Measurements from ENCODE around the gene MUTYH. TPM values are rescaled to one million over a fixed set of nuclear protein-coding genes. Genes with fewer than 3 reads are reported as not detected.

MUTYH gene
- total RNA-seq, 3 donors from 2014 or later = 16.8 to 26.2 (median 25.8) TPM

- no peak for TF ChIP-seq POLR2AphosphoS5 (IDR thresholded peaks at IDR 0.05)
- TF ChIP-seq, protein P1, sequence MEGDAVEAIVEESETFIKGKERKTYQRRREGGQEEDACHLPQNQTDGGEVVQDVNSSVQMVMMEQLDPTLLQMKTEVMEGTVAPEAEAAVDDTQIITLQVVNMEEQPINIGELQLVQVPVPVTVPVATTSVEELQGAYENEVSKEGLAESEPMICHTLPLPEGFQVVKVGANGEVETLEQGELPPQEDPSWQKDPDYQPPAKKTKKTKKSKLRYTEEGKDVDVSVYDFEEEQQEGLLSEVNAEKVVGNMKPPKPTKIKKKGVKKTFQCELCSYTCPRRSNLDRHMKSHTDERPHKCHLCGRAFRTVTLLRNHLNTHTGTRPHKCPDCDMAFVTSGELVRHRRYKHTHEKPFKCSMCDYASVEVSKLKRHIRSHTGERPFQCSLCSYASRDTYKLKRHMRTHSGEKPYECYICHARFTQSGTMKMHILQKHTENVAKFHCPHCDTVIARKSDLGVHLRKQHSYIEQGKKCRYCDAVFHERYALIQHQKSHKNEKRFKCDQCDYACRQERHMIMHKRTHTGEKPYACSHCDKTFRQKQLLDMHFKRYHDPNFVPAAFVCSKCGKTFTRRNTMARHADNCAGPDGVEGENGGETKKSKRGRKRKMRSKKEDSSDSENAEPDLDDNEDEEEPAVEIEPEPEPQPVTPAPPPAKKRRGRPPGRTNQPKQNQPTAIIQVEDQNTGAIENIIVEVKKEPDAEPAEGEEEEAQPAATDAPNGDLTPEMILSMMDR (IDR thresholded peaks at IDR 0.05) = no peak
- TF ChIP-seq POLR2A (IDR thresholded peaks at IDR 0.05) = no peak
- Histone ChIP-seq H3K4me1 (no peaks in the 10 kb centered on the region), H3K9me3 (no peaks in the 10 kb centered on the region), H3K4me3 (no peak overlapping the region), H3K36me3 (no peaks in the 10 kb centered on the region), H3K27ac (no peak overlapping the region), H3K27me3 (no peaks in the 10 kb centered on the region)
- intact Hi-C loops (cut with DNase I; ENCODE audit: low total_unique reads) = no loop called here
- DNase-seq (ENCODE audit: low spot score in 2 of 2) = no peak
Measured at GRCh38 chr1:45381243-45381642, 41.0 kb upstream of the MUTYH start.

- Histone ChIP-seq H3K4me3 (no peak overlapping the region), H3K36me3 (no peaks in the 10 kb centered on the region), H3K9me3 (no peaks in the 10 kb centered on the region), H3K4me1 (no peaks in the 10 kb centered on the region), H3K27ac (no peak overlapping the region), H3K27me3 (no peaks in the 10 kb centered on the region)
- DNase-seq (ENCODE audit: low spot score in 2 of 2) = no peak
- TF ChIP-seq POLR2AphosphoS5 (IDR thresholded peaks at IDR 0.05) = no peak
- no peak for TF ChIP-seq POLR2A (IDR thresholded peaks at IDR 0.05)
- TF ChIP-seq, protein P1 (IDR thresholded peaks at IDR 0.05) = no peak
- intact Hi-C loops (cut with DNase I; ENCODE audit: low total_unique reads) = no loop called here
Measured at GRCh38 chr1:45380730-45381129, 40.5 kb upstream of the MUTYH start.

GRCh38 chr1:45380125-45380524 is 39.9 kb upstream of the MUTYH start:
- intact Hi-C loops (cut with DNase I; ENCODE audit: low total_unique reads) = no loop called here
- no peaks in the 10 kb centered on the region for H3K36me3 ChIP-seq

DNA sequence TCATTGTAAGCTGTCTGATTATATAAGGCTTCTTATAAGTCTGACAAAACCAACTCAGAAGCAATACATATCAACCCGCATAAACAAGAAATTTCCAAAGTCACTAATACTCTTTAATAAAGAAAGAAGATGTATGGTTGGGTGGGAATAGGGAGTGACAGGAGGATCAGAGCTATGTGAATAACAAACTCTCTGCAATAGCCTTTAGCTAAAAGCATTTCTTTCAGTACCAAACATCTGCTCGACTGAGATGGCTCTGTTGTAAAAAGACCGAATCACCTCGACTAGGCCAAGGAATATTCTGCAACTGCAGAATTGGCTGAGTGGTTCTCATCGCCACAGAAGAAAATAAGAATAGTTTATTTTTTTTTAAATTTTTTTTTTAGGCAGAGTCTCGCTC is 39.3 kb upstream of the MUTYH start:
- intact Hi-C loops (cut with DNase I; ENCODE audit: low total_unique reads) = no loop called here
- DNase-seq (ENCODE audit: low spot score in 2 of 2) = no peak

More at GRCh38 chr1:45380125-45380524, 39.9 kb upstream of the MUTYH start:
- Histone ChIP-seq H3K4me3 (no peak overlapping the region), H3K4me1 (no peaks in the 10 kb centered on the region), H3K9me3 (no peaks in the 10 kb centered on the region), H3K27me3 (no peaks in the 10 kb centered on the region), H3K27ac (no peak overlapping the region)
- DNase-seq (ENCODE audit: low spot score in 2 of 2) = no peak
- TF ChIP-seq POLR2A (IDR thresholded peaks at IDR 0.05) (no peak), POLR2AphosphoS5 (IDR thresholded peaks at IDR 0.05) (no peak)
- TF ChIP-seq, protein P1 (IDR thresholded peaks at IDR 0.05) = no peak

DNA sequence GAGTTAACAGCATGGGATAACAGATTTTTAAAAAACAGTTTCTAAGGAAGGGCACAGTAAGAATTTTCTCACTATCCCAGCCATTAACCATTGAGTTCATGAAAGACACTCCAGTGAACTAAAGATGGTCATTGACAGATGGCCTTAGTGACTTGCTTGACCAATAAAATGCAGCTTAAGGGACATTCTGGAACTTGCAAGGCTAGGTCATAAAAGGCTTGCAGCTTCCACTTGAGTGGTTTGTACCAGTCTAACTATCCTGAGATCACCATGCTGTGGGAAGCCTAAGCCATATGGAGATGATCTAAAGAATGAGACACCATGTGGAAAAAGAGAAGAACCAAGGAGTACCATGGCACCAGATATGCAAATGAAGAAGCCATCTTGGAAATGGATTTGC is 37.9 kb upstream of the MUTYH start:
- Histone ChIP-seq H3K27ac (no peak overlapping the region), H3K4me1 (no peaks in the 10 kb centered on the region), H3K9me3 (no peaks in the 10 kb centered on the region), H3K36me3 (no peaks in the 10 kb centered on the region), H3K4me3 (no peak overlapping the region), H3K27me3 (no peaks in the 10 kb centered on the region)
- TF ChIP-seq POLR2A (IDR thresholded peaks at IDR 0.05) = no peak
- no peak for DNase-seq (ENCODE audit: low spot score in 2 of 2)
- intact Hi-C loops (cut with DNase I; ENCODE audit: low total_unique reads) = no loop called here

More for the DNA sequence above, 39.3 kb upstream of the MUTYH start:
- H3K9me3 ChIP-seq = no peaks in the 10 kb centered on the region
- TF ChIP-seq, protein P1 (IDR thresholded peaks at IDR 0.05) = no peak
- no peak for TF ChIP-seq POLR2A (IDR thresholded peaks at IDR 0.05)
- H3K27me3 ChIP-seq = no peaks in the 10 kb centered on the region
- no peaks in the 10 kb centered on the region for H3K4me1 ChIP-seq
- H3K4me3 ChIP-seq = no peak overlapping the region
- H3K27ac ChIP-seq = no peak overlapping the region
- H3K36me3 ChIP-seq = no peaks in the 10 kb centered on the region
